Upper lobe of right lung (tissue), 1 donor: ENCODE data around the gene BFSP1. TPM values are rescaled to one million over a fixed set of nuclear protein-coding genes. Genes with fewer than 3 reads are reported as not detected.

Experiments used
- ATAC-seq: fragments of 200-7000 bp; cut with Tn5 transposase; one replicate; pipeline ENCODE4 v1.9.1; 2020; ENCODE audit warnings: mild to moderate bottlenecking, moderate library complexity
- DNase-seq: peaks from one replicate; pipeline ENCODE4 v3.0.0-alpha.2; 2020
- H3K27ac ChIP-seq: fragments of 200-600 bp; one replicate; pipeline ENCODE4 v1.8.0; 2022
- H3K27me3 ChIP-seq: fragments of 200-600 bp; one replicate; pipeline ENCODE4 v1.8.0; 2022; ENCODE audit warnings: mild to moderate bottlenecking
- H3K36me3 ChIP-seq: fragments of 200-600 bp; one replicate; pipeline ENCODE4 v1.8.0; 2022
- H3K4me1 ChIP-seq: fragments of 200-600 bp; one replicate; pipeline ENCODE4 v1.8.0; 2022
- H3K4me3 ChIP-seq: fragments of 200-600 bp; one replicate; pipeline ENCODE4 v1.8.0; 2022; ENCODE audit warnings: mild to moderate bottlenecking
- H3K9me3 ChIP-seq: fragments of 200-600 bp; one replicate; pipeline ENCODE4 v1.8.0; 2022
- CTCF ChIP-seq: fragments of 200-600 bp; IDR thresholded peaks from one replicate; pipeline ENCODE4 v1.8.0; 2022; ENCODE audit warnings: antibody characterized with exemption
- intact Hi-C: fragments of 100-400 bp; cut with DNase I; formaldehyde crosslinking; loops from one replicate; pipeline ENCODE4 v1.11.0; 2022
- total RNA-seq: library from RNA; stranded (reverse); fragmentation: NEBNext Ultra II Directional; extraction: Animal tissue kit (Norgen Biotek cat#: 25700); gene quantifications from one replicate; pipeline ENCODE4 v1.2.1, GENCODE V29; 2021
- donor health status: DM: no; HTN: yes; CAD: no; lungs with severe emphysema.

BFSP1 gene
- total RNA-seq, 1 donor from 2014 or later, result 2.7 TPM

- no peak overlapping the region for H3K4me3 ChIP-seq
- H3K36me3 ChIP-seq, result no peaks in the 10 kb centered on the region
- no peak for TF ChIP-seq CTCF
- H3K9me3 ChIP-seq, result no peaks in the 10 kb centered on the region
- intact Hi-C loops, result no loop called here
- no peak for DNase-seq
- no peaks in the 10 kb centered on the region for H3K27me3 ChIP-seq
- no peak for ATAC-seq
- no peak overlapping the region for H3K27ac ChIP-seq
- H3K4me1 ChIP-seq, result no peaks in the 10 kb centered on the region
Observed at GRCh38 chr20:17488916-17489600, 42.1 kb downstream of the BFSP1 start.

- H3K27me3 ChIP-seq, result no peaks in the 10 kb centered on the region
- no peak for ATAC-seq
- no peak for DNase-seq
- TF ChIP-seq CTCF, result no peak
- no peaks in the 10 kb centered on the region for H3K36me3 ChIP-seq
- no peaks in the 10 kb centered on the region for H3K4me1 ChIP-seq
- no peak overlapping the region for H3K27ac ChIP-seq
- intact Hi-C loops, result no loop called here
- H3K4me3 ChIP-seq, result no peak overlapping the region
- no peaks in the 10 kb centered on the region for H3K9me3 ChIP-seq
Observed at GRCh38 chr20:17485017-17485416, 46.2 kb downstream of the BFSP1 start.

DNA sequence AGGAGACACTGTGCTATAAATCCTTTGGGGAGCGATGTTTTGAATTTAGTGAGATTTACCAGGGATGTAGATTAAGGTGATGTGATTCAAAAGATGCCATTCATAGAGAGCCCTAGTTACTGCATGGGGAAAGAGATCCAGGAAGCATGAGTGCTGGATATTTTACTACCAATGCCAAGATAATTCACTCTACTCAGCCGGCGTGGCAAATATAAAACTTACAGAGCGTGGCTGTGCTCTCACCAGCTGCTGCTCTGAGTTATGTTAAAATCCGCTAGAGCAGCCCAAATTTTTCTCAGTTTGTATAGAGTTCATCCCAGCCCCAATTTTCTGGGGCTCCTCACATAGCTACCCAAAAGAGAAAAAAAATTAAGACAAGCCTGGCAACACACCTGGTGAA, 48.6 kb downstream of the BFSP1 start:
- intact Hi-C loops, result no loop called here
- Histone ChIP-seq H3K4me3 (no peak overlapping the region), H3K4me1 (no peaks in the 10 kb centered on the region), H3K27ac (no peak overlapping the region), H3K36me3 (no peaks in the 10 kb centered on the region), H3K9me3 (no peaks in the 10 kb centered on the region), H3K27me3 (no peaks in the 10 kb centered on the region)
- no peak for DNase-seq
- TF ChIP-seq CTCF, result no peak
- ATAC-seq, result no peak

GRCh38 chr20:17481661-17482060, 49.5 kb downstream of the BFSP1 start:
- no peaks in the 10 kb centered on the region for H3K9me3 ChIP-seq
- no peak for TF ChIP-seq CTCF
- no peaks in the 10 kb centered on the region for H3K27me3 ChIP-seq
- DNase-seq (no peak), ATAC-seq (no peak)
- no peaks in the 10 kb centered on the region for H3K36me3 ChIP-seq
- no peaks in the 10 kb centered on the region for H3K4me1 ChIP-seq
- intact Hi-C loops, result no loop called here
- no peak overlapping the region for H3K27ac ChIP-seq
- H3K4me3 ChIP-seq, result no peak overlapping the region

- Histone ChIP-seq H3K27ac (no peak overlapping the region), H3K36me3 (no peaks in the 10 kb centered on the region), H3K4me1 (no peaks in the 10 kb centered on the region), H3K27me3 (no peaks in the 10 kb centered on the region), H3K9me3 (no peaks in the 10 kb centered on the region), H3K4me3 (no peak overlapping the region)
- no peak for DNase-seq
- no peak for ATAC-seq
- intact Hi-C loops, result no loop called here
- no peak for TF ChIP-seq CTCF
Observed at GRCh38 chr20:17480696-17481095, 50.5 kb downstream of the BFSP1 start.
